Measurements from ENCODE around the gene GRM8.

- no peak for TF ChIP-seq POLR2A (IDR thresholded peaks at IDR 0.05; ENCODE audit: low read depth, low read length)
- TF ChIP-seq POLR2AphosphoS5 (IDR thresholded peaks at IDR 0.05; ENCODE audit: low read depth, low read length): no peak
- no peak for TF ChIP-seq TAF1 (IDR thresholded peaks at IDR 0.05; ENCODE audit: borderline replicate concordance, low read depth, low read length)
These were observed 584.4 kb downstream of the GRM8 start for GRCh38 chr7:126668367-126668752.

Measured in GM12892 (cell line).